NCI-H2029 treated with DMSO at 0.1 percent for 48 hours (cell line): ENCODE measurements around the gene SEZ6L.

ENCODE experiments used
- DNase-seq: peaks from one replicate; lab custom pipeline; 2025; lab: John Stamatoyannopoulos, UW

Gene SEZ6L

DNA sequence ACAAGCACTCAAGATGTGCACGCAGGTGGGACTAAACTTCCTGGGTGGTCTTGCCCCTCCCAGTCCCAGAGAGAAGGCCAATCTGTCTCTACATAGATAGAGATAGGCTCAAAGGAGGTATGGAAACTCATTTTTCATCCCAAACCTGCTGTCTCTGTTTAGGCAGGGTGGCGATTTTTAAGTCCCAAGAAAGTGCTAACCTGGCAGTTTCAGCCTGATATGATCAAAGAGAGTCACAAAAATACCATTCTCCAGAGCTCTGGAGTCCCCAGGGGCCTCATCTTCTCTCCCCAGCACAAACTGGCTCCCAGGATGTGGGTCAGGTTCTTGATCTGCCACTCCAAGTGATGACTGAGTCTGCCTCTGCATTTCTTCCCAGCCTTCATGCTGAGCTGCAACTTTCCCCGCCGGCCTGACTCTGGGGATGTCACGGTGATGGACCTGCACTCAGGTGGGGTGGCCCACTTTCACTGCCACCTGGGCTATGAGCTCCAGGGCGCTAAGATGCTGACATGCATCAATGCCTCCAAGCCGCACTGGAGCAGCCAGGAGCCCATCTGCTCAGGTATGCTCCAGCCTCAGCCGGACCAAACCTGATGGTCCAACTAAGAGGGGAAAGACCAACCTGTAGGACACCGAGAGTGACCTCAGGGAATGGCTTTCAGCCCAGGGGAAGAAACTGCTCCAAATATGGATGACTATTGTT, 129.5 kb downstream of the SEZ6L start:
- no peak for DNase-seq

GRCh38 chr22:26302726-26303125, 133.5 kb downstream of the SEZ6L start:
- no peak for DNase-seq

- no peak for DNase-seq
Observed at GRCh38 chr22:26303475-26303874, 134.2 kb downstream of the SEZ6L start.

- DNase-seq, result no peak
Observed at GRCh38 chr22:26304730-26305129, 135.5 kb downstream of the SEZ6L start.

DNA sequence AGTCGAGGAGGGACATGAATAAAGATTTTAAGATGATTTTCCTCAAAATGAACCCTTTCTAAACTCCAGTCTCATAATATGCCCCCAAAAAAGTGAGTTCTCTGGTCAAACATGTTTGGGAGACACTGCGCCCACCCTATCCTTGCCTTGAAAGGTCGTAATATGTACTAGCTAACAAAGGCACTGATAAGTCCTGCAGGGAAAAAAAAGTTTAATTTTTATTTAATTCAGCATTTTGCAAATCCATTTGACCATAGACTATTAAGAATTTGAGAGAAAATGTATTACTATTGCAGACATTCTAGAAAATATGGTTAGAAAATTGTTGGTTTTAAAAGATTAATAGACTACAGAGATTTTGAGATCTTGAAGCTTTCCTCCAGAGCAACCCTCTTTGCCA, 139.2 kb downstream of the SEZ6L start:
- no peak for DNase-seq

- no peak for DNase-seq
Observed at GRCh38 chr22:26310616-26311015, 141.4 kb downstream of the SEZ6L start.

GRCh38 chr22:26313291-26313690, 144.0 kb downstream of the SEZ6L start:
- DNase-seq, result no peak

DNA sequence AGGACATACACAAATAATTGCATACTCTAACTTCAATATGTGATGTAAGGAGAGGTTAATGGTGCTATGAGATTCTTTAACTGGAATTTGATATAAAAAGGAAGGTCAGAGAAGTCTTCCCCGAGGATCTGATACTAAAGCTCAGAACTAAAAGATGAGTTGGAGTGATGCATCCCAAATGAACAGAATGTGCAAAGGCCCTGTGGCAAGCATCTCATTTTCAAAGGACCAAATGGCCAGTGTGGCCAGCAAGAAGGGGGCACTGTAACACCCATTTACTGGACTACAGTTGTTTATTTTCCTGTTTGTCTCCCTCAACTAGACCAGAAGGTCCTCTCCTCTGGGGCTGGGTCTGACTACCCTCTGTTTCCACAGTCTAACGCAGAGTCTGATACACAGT, 144.9 kb downstream of the SEZ6L start:
- DNase-seq, result no peak

GRCh38 chr22:26314656-26315055, 145.4 kb downstream of the SEZ6L start:
- no peak for DNase-seq

GRCh38 chr22:26316732-26317285, 147.5 kb downstream of the SEZ6L start:
- no peak for DNase-seq

- DNase-seq, result no peak
Observed at GRCh38 chr22:26318975-26319374, 149.7 kb downstream of the SEZ6L start.

DNA sequence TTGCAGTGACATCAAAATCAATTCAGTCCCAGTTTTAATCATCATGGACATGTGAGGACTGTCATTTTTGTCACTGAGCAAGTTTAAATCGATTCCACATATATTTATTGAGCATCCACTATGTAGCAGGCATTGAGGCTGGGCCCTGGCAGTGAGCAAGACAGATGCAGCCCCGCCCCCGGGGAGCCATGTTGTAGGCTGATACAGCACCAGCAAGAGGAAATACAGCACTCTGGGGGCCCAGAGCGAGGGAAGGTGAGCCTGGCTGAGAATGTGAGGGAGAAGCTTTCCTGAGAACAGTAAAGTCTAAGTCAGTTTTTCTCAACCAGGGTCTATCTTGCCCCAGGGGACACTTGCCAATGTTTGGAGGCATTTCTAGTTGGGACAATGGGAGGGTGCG, 151.2 kb downstream of the SEZ6L start:
- DNase-seq, result no peak

GRCh38 chr22:26321469-26321913, 152.2 kb downstream of the SEZ6L start:
- DNase-seq, result no peak

- no peak for DNase-seq
Observed at GRCh38 chr22:26322179-26322905, 153.1 kb downstream of the SEZ6L start.

DNA sequence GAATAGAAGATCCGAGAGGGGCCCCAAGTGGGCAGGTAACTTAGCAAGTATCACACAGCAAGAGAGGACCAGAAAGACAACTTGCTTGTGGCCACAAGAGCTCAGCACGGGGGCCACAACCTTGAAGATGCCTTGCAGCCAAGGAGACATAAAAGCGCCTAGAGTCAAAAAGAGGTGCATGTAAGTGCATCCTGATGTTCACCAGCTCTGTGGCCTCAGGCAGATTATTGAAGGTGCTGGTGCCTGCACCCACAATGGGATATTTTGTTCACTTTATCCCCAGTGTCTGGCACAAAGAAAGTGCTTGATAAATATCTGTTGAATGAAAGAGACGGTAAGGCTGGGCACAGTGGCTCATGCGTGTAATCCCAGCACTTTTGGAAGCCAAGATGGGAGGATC, 153.8 kb downstream of the SEZ6L start:
- no peak for DNase-seq

- no peak for DNase-seq
Observed at GRCh38 chr22:26324150-26324549, 154.9 kb downstream of the SEZ6L start.

GRCh38 chr22:26325641-26326040, 156.4 kb downstream of the SEZ6L start:
- DNase-seq, result peak; percentile 37

DNA sequence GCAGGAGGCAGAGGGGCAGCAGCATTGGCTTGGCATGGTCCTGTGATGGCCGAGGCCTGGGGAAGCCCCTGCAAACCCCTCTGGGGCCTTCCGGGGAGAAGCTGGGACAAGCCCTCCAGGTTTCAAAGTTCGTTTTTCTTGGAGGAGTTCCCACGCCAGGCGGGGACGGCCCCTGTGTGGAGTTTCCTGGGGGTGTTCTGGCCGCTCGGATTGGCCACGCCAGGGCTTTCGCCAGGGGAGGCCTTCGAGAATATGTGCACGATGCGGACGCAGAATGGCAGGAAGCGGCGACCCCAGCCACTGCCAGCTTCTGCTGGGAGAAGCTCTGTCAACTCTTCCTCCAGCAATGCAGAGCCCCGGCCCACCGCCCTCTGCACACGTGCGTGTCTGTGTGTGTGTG, 157.5 kb downstream of the SEZ6L start:
- no peak for DNase-seq

- no peak for DNase-seq
Observed at GRCh38 chr22:26327306-26327705, 158.0 kb downstream of the SEZ6L start.

GRCh38 chr22:26328221-26328620, 159.0 kb downstream of the SEZ6L start:
- DNase-seq, result no peak

DNA sequence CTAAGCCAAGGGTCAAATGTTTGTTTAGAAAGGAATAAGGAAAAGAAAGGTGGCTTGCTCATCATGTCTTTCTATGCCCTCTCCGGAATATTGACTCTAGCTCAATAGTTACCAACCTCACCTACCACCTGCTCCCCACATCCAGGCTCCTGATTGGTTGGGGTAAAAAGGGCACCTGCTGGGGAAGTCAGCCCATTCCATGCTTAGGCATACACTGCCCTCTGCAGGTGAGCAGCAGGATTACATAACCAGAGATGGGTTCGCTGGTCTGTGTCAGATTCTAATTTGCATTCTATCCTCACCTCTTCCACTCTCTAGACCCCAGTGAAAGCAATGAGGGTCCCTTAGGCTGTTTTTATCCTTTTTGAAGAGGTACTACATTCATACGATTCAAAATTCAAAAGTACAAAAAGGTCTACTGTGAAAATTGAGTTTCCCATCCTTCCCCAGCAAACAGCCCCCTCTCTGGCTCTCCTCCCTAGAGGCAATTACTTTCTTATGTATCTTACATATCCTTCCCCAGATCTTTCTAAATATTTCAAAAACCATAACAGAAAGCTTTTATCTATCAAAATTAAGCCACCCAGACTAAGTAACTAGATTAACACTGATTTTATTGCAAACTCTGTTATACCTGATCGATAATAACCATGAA, 161.8 kb downstream of the SEZ6L start:
- peak; percentile 91 for DNase-seq

GRCh38 chr22:26333088-26333800, 164.0 kb downstream of the SEZ6L start:
- no peak for DNase-seq
